ENCODE data around the gene POFUT1. TPM values are rescaled to one million over a fixed set of nuclear protein-coding genes. Genes with fewer than 3 reads are reported as not detected.

Gene POFUT1
- total RNA-seq = 50.0 and 66.8 TPM in 2 replicates

DNA sequence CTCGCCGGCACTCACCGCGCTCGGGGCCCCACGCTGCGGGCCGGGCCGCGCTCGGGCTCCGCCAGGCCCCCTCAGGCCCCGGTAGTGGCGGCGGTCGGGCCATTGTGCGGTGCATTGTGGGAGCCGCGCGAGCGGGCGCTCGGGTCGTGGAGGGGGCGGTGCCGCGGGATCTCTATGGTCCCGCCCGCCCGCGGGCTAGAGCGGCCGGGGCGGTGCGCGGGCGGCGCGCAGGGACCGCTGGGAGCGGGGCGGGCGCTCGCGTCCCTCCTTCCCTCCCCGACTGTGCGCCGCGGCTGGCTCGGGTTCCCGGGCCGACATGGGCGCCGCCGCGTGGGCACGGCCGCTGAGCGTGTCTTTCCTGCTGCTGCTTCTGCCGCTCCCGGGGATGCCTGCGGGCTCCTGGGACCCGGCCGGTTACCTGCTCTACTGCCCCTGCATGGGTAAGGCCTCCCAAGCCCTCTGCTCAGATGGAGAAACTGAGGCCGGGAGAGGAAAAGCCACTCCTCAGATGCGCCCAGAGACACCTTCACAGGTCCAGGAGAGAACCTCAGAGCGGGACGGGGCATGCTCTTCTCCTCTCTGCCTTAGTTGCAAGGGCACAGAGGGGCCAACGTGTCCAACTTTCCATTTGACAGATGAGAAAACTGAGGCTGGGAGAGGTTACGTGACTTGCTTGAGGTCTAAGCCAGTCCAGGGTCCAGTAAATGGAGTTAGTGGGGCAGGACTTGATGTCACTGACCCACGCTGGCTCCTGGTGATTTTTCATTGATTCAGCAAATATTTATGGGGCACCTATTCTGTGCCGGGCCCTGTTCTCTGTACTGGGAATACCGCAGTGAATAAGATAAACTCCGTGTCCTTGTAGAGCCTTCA, at the start of gene POFUT1, which contains the start of gene PLAGL2:
TSS of gene POFUT1 (plus strand) at position 255 of the 873 bp plus-strand sequence. CDS start at position 317, 62 bp downstream.
TSS of gene PLAGL2 (minus strand) at position 118 of the 873 bp plus-strand sequence. CDS start 5,565 bp downstream, outside the sequence.

DNA sequence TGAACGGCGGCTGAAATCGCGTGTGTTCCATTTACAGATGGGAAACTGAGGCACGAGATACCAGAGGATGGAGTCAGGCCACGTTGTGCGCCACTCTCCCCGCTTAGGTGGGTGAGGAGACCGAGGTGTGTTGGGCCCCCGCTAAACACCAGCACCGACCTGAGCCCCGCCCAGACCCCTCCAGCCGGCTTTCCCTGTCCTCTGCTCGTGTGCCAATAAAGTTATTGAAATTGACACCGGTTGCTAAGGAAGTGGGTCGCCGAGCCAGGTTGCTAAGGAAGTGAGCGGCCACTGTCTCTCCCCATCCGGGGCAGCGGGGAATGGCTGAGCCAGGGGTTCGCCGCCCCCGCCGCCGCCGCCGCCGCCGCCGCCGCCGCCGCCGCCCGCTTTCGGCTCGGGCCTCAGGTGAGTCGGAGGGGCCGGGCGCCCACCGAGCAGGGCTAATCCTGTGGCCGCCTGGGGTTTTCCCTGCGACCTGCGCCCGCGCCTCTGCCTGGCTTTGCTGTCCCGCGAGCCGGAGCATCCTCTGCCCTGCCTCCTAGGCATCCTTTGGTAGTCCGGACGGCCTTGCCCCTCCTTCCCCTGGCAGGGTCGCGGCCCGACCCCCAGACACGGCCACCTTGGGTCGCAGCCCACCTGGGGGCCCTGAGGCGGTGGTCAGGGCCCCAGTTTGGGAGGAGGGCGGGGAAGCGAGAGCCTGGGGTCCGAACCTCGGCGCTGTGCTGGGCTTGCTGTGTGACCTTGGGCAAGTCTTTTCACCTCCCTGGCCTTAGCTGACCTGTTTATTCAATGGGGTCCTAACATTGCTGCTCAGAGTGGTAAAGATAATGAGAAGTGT, 69.9 kb downstream of the POFUT1 start, which contains the start of gene KIF3B:
TSS of gene KIF3B (plus strand) at position 291 of the 838 bp plus-strand sequence. CDS start 32,127 bp downstream, outside the sequence.

Other genes with a start within 250 kb of the POFUT1 start
- under 0.01 TPM in 1 of 2 replicates, not detected in the other for gene XKR7, start 239.7 kb upstream of the POFUT1 start, total RNA-seq
- gene CCM2L, start 197.4 kb upstream of the POFUT1 start, total RNA-seq = not detected in 2 replicates
- gene HCK, start 155.6 kb upstream of the POFUT1 start, total RNA-seq = not detected in 2 replicates
- gene TM9SF4, start 98.2 kb upstream of the POFUT1 start, total RNA-seq = 31.4 and 48.1 TPM in 2 replicates
- gene PLAGL2, start 137 bp upstream of the POFUT1 start, total RNA-seq = 1.5 and 2.3 TPM in 2 replicates
- 33.5 and 38.5 TPM in 2 replicates for gene KIF3B, start 69.8 kb downstream of the POFUT1 start, total RNA-seq
- gene ASXL1, start 150.5 kb downstream of the POFUT1 start, total RNA-seq = 32.1 and 51.8 TPM in 2 replicates